Stimulated activated CD4-positive, alpha-beta T cell treated with anti-CD3 and anti-CD28 coated beads, Interleukin-15, amount 100 ng/mL, for 24 hours (primary cell): ENCODE data around the gene SGCE.
A peak's percentile ranks its signal among the peaks of the same experiment; 100 is the strongest.

ENCODE experiments used
- DNase-seq: peaks from one replicate; pipeline ENCODE4 v3.0.0-alpha.2; 2020

The SGCE gene

DNA sequence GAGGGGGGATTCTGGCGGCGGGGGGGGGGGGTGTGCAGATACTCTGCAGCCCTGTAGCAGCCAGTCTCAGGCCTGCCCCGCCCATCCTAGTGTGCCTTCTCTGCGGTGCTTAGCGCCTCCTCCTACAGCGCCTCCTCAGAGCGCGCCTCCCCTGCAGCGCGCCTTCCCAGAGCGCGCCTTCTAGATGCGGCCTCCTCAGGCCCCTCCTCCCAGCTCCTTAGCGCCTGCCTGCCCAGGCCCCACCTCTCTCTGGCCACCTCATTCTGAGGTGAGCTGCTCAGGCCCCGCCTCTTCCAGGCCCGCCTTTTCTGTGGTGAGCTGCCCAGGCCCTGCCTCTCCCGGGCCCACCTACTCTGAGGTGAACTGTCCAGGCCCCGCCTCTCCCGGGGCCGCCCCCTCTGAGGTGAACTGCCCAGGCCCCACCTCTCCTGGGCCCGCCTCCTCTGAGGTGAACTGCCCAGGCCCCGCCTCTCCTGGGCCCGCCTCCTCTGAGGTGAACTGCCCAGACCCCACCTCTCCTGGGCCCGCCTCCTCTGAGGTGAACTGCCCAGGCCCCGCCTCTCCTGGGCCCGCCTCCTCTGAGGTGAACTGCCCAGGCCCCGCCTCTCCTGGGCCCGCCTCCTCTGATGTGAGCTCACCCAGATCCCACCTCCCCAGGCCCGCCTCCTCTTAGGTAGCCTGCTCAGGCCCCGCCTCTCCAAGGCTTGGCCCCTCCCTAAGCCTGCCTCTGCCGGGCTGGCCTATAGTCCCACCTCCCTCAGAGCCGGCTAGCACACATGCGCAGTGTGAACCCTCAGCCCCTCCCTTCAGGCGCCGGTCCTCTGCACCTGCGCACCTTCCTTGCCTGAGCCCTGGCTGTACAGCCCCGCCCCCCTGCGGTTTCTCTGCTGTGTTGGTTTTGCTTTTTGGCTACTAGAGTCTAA is 2.1 kb upstream of the SGCE start:
- peak; percentile 93 for DNase-seq

DNA sequence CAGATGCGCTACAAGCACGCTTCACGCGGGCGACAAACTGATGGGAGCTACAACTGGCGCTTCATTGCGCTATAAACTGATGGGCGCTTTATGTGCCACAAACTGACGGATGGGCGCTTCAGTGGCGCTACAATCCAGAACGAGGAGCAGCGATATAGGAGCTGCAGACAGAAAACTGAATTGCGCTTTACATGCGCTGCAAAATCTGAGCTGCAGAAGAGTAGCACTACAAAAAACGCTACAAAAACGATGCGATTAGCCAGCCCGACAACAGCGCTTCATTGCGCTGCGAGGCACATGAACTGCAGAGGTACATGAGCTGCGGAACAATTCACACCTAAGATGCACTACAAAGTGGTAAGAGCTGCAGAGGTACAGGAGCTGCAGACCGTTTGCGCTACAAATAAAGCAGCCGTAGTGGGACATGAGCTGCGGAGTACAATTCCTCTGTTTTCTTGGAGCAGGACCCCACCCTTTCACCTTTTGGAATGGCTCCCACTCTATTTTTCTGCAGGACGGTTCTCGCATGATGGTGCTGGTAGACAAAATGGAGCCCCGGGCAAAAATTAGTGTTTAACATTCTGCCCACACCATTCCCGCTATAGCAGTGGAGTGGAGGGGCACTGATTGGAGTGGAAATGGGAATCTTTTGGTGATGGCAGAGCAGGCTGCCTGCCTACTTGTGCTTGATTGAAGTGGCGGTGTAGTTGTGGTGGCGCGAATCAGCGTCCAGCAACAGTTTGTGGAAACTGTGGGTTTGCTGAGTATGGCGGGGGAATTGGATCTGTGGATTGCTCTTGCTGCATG is 1.2 kb upstream of the SGCE start:
- peak; percentile 21 for DNase-seq

DNA sequence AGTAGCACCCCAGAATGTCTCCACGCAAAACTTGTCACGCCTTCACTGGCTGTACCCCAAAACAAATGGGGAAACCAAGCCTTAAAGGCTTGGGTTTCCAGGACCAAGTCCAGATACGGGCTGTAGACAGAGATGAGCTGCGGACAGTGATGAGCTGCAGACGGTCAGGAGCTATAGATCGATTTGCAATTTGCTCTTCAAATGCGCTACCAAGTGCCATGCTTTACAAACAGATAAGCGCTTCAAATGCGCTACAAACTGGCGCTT is 658 bp upstream of the SGCE start:
- DNase-seq: no peak

DNA sequence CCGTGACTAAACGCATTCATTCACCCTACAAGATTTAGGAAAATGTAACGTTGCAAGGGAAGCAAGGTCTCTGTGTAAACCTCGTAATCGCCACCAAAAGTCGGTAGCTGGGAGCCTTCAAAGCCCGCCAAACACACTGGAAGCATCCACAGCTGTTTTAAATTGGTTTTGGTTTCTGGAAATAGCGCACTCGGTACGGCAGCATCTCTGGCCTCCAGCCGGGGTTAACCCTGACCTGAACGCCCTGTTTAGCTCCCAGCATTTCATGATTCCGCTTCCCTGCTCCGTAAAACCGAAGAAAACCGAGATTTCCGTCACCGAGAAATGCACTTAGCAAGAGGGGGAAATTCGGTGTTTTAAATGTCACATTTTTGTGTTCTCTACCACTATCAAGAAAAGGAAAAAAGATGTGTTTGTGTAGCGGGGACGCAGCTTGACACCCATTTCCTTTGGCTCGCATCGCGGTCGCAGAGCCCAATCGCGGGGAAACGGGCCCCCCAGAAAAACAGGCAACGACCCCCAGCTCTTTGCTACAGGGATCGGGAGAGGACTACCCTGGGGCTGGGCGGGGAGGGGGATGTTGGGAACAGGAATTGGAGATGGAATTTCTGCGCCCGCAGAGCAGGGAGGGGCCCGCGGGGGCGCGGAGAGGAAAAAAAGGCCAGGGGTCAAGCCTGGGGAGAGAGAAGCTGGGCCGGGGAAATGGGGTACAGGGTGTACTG is 646 bp downstream of the SGCE start:
- DNase-seq: peak; percentile 3

DNA sequence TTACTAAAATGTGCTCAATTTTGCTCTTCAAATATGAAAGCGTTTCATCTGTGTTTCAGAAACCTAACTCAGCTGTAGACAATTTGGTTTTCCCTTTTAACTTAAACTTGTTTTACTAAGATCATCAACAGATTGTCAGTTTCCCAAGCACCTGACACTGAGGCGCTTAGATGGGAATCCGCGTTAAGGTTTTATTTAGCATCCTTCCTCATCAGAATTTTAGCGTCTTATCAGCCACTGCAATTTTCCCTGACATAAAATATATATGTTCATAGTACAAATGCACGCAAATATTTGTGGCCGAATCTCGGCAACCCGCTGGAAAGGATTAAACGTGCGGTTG is 1.2 kb downstream of the SGCE start:
- DNase-seq: no peak

DNA sequence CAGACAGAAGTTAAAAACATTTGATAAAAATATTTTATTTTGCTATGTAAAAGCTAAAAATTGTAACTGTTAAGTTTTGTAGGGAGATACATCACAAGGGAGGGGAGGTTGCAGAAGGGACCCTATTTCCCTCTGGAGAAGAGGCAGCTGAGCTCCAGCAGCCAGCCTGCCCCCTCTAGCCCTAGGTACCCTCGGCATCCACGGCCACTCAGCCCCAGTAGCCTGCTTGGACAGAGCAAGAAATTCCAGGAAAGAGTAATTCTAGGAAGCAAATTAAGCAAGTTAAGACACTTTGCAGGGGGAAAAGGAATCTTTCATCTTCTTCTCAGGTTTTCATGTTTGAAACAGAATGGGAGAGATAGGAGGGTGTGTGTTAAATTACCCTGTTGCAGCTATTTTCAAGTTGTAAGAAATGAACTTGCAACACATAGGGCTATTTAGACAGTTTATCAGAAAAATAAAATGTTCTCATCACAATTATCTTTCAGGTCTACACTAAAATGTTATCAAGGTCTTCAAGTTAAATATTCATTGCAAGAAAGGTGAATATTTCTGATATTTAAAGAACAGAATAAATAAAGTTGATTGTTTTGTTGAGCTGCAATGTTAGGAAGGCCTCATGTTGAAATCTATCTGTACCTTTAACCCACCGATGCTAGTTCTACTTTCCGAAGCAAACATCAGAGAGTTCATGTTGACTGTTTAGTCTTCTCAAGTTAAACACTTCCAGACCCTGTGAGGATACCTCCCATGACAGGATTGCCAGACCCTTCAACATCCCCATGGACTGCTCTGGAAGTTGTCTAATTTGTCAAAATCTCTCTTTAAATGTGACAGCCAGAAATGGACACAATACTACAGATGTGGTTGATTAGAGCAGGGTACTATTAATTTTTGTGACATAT is 5.5 kb downstream of the SGCE start:
- no peak for DNase-seq

DNA sequence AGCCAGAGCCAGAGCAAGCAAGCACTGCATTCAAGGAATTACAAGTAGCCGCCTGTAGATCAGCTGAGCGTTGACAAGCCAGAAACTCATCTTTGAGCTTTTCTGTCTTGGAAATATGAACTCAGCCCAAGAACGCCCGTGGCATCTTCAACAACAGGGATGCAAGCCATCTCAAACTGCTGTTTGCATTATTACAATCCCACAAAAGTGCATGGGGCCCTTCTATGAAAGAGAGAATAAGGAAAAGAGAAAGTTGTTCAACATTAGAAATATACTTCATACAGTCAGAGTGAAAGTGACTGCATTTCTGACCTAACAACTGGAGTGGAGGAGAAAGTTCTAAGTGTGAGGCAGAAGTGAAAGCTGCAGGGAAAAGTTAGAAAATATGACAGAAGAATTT is 6.5 kb downstream of the SGCE start:
- DNase-seq: no peak

DNA sequence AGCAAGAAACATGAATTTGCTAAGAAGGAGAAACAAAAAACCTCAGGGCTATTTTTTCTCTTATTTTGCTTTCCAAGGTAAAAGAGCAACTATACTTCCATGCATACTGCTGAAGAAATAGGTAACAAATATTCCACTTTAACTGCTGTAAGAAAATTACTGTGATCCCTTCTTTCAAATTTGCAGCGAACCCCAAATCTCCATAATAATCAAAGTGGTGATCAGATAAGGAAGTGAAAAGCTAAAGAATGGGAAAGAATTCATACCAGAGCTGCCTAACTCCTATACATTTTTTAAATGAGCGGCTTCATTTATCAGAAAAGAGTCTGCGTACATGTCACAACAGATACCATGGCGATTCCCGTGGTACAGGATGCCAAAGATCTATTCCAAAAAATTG is 7.2 kb downstream of the SGCE start:
- DNase-seq: no peak

DNA sequence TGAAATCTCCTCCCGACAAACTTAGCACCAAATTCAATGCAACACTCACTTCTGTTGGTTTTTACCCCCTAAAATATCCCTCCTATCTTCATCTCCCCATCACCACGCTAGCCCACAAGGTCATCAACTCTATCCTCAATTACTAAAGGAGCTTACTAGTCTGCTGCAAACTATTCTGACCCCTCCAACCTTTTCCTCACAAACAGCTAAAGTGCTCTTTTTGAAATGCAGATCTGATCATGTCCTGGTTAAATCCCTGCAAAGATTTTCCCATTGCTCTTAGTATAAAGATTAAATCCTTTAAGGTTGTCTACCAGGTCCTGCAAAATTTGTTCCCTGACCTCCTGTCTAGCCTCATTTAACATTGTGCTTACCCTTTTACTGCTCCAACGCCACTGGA is 8.6 kb downstream of the SGCE start:
- no peak for DNase-seq

DNA sequence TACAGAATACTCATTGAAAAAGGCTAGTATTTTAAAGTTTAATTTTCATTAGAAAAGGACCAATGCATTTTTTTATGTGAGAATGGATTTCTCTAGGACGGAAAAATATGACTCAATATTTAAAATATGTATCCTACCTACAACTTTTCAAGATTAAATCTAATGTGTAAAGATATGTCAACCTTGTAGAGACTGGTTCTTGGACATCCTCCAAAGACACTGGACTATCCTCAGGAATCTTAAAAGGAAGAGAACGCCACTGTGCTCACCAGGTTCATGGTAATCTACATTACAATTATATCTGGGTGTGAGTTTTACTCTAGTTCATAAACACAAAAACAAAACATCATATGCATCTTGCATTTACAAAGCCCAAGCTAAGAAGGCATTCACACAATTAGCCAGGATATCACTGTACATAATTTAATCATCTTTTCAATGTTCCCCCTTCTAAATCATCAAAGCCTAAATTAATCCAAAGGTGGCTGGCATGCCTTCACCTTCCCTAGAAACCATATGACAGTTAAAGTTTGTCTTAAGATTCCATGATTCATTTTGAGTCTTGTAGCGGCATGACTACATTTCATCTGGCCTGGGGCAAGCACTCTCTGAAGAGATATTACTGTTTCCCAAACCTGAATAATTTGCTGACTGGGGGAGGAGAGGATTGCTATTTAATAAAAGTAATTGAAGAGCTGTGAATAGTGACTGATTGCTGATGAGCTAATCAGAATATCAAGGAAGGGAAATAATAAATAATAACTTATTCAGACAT is 12.0 kb downstream of the SGCE start:
- DNase-seq: no peak

DNA sequence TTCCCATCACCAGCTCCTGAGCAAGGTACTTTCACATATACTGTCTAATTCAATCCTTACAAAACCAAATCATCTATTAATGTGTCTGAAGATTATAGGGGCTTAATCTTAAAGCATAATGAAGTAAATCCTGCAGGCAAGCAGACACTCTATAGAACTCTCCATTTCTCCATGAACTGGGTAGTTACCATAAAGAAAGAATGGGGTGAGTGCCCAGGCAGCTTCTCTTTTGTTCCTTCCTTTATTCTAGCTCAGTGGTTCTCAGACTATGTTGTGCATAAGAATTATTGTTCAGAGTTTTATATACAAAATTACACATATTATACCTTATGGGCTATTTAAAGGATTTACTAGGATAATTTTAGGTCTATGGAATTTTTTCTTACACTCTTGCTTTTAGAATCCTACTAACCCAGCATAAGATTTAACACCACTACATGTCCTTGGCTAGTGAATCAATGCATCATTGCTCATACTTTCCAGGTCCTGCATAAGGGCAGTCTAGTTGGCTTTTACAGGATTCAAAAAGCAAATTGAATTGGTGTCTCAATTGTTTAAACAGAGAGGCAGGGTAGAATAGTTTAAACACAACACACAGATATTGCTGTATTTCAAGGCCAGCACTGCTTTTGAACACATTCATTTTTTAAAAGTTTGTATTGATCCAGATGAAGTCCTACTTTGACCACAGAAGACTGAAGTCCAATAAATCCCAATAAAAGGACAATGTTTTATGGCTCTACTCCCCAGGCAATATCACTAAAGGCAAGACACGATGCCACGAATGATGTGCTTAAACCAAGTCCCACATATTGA is 12.9 kb downstream of the SGCE start:
- no peak for DNase-seq

DNA sequence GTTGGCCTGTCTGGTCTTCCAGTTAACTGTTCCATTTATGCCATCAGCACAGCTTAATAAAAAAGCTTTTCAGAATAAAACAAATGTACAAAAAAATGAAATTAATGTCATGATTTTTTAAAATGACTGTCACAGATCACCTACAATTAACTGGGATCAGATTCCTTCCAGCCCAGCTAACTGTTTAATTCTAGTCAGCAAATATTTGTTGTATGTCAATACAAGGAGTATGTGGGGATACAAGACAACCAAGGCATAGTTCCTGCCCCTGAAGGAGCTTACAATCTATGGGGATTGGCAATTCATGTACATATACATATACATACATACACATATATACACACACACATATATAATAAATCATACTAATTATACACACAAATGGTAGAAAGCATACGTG is 16.5 kb downstream of the SGCE start:
- DNase-seq: no peak

DNA sequence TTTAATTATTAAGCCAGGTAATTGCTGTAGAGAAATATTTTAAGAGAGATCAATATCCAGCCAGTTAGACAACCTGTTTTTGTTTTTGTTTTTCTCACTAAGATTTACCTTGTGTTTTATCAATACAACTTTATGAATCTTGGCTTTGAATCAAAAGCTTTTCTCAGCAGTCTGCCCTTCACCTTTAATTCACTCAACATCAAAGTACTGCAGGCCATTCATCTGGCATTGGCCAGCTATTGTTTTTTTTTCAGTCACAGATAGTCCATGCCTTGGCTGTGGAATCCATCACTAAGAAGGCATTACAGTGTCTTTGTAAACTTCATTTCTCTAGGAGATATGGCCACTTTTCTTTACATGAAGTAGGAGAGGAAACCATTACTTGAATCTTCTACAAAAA is 20.2 kb downstream of the SGCE start:
- DNase-seq: no peak

DNA sequence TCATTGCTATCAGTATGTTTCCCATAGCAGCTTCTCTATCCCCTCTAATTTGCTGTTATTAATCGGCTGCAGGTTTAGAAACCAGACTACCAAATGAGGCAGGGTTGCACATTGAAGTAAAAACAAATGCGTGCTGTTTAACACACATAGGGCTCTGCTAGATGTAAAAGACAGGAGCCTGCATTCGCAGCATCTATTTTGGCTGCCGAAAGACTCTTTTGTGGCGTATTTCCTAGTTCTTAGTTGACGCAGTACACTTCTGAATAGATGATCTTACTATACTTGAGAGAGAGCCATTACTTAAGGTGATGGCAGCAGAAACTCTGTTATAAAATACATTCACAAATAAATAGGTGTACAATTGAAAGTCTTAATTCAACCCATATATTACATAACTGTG is 21.4 kb downstream of the SGCE start:
- DNase-seq: no peak

DNA sequence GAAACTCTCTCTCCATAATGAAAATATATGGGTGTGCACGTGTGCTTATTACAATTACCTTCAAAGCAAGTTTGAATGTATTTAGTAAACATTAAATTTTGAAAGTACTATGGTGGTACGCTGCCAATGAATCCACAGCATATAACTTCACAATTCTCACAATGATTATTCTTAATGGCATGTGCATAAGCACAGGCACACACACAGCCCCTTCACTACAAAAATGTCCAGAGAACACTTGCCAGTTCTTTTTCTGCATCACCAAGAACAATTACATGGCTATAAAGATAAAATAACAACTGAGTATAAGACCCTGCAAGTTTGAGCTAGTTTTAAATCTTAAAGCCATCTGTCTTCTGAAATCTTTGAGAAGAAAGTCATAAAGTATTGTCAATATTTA is 22.2 kb downstream of the SGCE start:
- DNase-seq: no peak

DNA sequence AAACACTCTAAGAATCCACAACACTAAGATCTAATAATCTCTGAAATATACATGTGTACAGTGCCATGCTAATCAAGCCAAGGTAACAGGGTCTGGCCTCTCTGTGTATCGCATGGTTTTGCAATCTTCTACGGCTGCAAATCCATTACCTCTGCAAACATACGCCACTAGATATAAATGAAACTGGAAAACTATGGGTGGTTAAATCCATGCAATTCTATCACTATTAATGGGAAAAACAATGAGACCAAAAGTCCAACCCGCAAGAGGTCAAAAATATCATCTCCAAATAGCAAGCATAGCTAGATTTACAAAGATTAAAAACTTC is 23.0 kb downstream of the SGCE start:
- no peak for DNase-seq

DNA sequence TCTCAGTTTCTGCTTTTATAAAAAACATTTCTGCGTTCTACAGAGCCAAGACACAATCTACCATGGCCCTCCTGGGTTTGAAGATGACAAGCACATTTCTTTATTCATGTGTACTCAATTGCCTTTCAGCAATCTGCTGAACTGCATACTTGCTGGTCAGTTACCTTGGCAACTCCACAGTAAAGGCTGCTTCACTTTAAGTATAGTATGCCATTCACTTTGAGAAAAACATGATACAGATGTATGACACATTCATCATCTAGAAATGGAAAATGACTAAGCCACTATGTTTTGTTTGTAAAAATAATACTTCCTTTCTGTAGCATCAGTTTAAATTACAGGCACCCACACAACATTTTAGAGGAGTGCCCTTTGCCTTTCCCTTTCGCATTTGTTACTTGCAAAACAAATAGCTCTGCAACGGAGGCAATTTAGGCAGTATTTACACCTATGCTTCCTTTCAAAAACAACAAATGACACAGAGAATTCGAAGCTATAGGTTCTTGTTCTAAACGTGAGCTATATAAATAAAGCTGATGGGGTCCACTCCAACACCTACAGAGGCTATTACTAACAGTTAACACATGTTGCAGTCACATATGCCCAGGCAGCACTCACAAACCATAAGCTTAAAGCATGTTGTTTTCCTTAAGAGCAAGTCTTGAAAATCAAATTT is 23.5 kb downstream of the SGCE start:
- DNase-seq: no peak

DNA sequence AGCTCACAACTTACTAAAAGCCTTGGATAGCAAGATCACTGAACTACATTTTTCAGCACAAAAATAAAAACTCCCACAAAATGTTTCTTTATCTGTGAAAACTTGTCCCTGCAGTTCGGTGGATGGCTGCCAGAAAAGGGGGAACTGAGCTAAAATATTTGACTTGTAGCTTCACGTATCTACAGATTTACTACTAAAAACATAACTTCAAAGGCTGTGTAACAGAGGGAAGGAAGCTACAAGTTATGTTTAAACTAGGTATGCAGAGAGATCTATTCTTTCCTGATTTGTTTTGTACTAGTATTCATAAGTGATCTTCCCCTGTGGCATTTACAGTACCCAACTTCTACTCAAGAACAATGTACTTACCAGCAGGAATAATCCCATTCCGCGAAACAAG is 25.1 kb downstream of the SGCE start:
- DNase-seq: no peak

DNA sequence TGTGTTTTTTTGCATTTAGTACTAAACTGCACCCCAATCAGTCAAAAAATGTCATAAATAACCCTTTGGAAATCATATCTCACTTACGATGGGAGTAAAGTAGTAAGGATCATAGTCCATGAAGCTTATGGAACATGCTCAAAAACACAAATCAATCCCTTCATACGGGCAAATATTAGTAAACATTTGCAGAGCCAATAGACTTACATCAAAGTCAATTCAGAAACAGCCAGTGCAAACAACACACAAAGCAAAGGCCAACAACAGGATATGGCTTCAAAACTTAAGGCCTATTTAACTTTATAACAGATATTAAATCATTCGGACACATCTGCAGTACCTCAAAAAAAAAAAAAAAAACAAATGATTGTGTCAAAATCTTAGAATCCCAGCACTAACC is 32.1 kb downstream of the SGCE start:
- no peak for DNase-seq

DNA sequence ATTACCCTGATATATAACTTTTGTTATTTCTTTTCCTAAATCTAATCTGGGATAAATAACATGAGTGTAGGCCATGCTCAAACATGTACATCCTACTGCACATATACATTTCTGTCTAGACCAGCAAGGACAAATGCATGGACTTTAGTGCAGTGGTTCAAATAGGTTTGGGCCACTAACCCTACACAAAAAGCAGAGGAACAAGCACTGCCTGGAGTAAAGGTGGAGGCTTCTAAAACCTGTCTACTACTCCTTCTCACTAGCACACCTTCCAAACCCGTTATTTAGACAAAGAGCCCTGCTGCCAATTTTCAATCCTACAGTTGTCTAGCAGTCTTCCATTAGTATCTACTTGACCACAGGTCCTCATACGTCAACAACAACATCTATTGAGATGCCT is 34.8 kb downstream of the SGCE start:
- no peak for DNase-seq

DNA sequence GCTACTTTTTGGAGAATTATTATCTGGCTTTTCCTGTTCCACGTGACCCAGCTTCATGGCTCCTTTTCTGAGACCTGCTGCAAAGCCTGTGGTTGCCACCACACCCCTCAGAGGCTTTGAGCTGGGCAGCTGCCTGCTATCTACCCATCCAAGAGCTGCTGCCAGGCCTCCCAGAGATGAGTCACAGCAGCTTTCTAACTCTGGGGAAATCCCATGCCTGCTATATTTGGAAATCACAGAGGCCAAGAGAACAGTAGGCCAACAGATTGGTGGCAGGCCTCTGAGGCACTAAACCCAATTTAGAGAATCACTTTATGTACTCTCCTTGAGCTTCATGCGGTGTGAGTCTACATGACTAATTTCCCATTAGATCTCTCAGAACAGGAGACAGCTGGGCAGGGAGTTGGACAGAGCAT is 35.2 kb downstream of the SGCE start:
- peak; percentile 69 for DNase-seq
